ENCODE data around the gene STIM2.

DNA sequence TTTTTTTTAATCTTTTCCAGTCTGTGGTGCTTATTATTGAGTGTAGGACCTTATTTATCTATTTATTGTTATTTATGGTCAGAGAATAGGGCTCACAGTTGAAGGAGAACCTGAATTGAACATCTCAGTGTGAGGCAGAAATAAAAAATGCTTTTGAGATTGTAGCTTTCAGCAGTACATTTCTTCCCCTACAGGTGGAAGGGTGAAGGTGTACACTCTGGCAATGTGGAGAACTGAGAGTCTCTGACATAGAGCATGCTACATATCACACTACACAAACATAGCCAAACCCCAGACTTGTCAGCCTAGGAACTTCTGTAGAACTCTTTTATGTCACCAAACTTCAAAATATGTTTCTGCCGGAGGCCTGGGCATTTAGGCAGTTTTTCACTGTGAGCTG is 140.2 kb downstream of the STIM2 start:
- TF ChIP-seq, protein P1, sequence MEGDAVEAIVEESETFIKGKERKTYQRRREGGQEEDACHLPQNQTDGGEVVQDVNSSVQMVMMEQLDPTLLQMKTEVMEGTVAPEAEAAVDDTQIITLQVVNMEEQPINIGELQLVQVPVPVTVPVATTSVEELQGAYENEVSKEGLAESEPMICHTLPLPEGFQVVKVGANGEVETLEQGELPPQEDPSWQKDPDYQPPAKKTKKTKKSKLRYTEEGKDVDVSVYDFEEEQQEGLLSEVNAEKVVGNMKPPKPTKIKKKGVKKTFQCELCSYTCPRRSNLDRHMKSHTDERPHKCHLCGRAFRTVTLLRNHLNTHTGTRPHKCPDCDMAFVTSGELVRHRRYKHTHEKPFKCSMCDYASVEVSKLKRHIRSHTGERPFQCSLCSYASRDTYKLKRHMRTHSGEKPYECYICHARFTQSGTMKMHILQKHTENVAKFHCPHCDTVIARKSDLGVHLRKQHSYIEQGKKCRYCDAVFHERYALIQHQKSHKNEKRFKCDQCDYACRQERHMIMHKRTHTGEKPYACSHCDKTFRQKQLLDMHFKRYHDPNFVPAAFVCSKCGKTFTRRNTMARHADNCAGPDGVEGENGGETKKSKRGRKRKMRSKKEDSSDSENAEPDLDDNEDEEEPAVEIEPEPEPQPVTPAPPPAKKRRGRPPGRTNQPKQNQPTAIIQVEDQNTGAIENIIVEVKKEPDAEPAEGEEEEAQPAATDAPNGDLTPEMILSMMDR (IDR thresholded peaks at IDR 0.05 in 4 of 5, conservative IDR thresholded peaks at IDR 0.05 in 1 of 5), result no peak
- TF ChIP-seq POLR2A (IDR thresholded peaks at IDR 0.05), result no peak

Measured in gastrocnemius medialis (tissue), 4 donors.